Stimulated activated CD8-positive, alpha-beta memory T cell treated with anti-CD3 and anti-CD28 coated beads, Interleukin-2, amount 100 ng/mL, for 1 hour (primary cell): ENCODE data around the gene SLC46A1.
A peak's percentile ranks its signal among the peaks of the same experiment; 100 is the strongest.

Experiments used
- DNase-seq, 2 donors: peaks; one replicate each; pipeline ENCODE4 v3.0.0-alpha.2; 2020; ENCODE audit warnings: low read depth in 2 of 2

SLC46A1 gene

DNA sequence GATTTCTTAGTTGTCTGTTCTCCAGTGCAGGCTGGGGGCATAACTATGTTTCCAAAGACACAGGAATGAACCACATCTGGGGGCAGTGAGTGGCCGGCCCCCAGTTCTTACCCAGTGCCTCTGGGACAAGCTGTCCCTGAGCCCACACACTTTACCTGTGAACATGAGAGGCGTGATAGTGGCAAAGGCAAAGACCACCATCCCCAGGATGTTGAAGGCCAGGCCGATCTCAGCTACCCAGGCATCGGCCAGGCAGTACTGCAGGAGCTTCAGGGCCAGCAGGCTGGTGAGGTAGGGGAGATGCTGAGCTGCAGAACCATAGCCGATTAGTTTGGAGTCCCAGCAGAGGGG, 1.6 kb downstream of the SLC46A1 start:
- DNase-seq: no peak

DNA sequence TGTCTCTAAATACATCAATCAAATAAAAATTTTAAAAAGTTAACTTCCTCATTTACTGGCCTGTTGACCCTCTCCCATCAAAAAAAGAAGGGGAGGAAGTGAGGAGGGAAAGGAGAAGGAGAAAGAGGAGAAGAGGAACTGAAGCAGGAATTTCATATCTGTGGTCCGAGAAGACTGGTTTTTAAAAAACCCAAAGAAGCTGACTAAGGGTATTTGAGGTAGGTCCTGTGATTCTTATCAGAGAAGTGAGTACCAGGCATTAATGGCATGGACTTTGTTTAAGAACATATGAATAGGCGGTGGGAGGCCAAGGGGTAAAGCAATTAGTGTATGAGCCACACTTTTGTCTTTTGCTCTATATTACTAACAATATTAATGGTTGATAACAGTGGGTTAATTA, 2.0 kb downstream of the SLC46A1 start:
- no peak for DNase-seq

DNA sequence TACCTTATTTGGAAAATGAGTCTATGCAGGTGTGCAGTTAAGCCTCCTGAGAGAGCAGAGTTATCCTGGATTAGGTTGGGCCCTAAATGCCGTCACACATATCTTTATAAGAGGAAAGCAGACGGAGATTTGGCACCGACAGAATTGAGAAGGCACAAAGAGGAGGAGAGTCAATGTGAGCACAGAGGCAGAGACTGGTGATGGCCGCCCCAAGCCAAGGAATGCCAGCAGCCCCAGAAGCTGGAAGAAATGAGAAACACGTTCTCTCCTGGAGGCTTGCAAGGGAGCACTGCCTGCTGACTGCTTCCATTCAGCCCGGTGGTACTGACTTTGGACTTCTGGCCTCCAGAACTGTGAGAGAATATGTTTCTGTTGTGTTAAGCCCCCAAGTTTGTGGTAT, 3.2 kb downstream of the SLC46A1 start:
- DNase-seq: no peak

DNA sequence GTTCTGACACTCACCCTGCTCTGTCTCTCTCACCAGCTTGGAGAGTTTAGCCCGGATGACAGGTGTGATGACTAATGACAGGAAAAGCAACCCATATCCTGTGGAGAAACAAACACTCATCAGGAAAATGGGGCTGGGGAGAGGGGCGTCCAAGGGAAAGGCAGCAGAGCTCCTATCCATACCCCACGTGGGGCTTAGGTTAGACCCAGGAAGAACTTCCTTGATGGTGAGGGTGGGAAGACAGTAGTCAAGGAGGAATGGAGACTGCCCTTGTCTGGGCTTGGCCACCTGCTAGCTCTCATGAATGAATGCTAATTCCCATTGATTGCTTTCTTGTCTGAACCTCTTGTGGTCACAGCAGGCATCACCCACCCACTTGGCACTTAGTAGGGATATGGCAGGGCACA, 3.8 kb downstream of the SLC46A1 start:
- no peak for DNase-seq

DNA sequence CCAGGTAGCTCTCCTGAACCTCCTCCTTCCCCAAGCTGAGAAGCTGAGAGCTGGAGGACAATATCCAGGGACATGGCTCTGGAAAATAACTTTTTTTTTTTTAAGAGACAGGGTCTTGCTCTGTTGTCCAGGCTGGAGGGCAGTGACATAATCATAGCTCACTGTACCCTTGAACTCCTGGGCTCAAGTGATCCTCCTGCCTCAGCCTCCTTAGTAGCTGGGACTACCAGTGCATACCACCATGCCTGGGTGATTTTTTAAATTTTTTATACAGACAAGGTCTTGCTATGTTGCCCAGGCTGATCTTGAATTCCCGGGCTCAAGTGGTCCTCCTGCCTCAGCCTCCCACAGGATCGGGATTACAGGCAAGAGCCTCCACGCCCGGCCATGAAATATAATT, 6.2 kb downstream of the SLC46A1 start:
- no peak for DNase-seq

GRCh38 chr17:28398280-28398981, 7.6 kb downstream of the SLC46A1 start:
- DNase-seq: no peak

DNA sequence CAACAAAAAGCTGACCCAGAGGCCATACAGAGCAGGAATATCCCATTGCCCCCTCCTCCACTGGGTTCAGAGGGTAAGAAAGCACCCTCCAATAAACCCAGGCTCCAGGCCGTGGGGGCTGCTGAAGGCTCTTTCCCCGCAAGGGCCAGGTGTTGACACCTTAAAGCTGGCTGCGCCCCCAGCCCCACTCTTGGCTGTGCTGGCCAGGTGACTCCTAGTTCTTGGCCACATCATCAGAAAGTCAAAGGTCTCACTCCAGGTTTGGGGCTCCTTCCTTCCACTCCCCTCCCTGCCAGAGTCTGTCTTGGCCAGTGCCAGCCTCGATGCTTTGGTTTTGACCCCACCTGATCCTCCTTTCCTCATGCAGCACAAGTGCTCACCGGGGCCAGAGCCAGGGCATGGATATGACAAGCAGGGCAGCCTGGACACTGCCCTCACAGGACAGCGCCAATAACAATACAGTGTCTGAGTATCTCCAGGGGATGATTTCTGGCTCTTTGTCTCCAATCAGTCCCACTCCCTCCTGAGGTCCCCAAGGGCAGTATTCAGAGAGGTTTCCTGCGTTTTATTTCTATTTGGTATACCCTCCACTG, 8.2 kb downstream of the SLC46A1 start:
- DNase-seq: no peak

DNA sequence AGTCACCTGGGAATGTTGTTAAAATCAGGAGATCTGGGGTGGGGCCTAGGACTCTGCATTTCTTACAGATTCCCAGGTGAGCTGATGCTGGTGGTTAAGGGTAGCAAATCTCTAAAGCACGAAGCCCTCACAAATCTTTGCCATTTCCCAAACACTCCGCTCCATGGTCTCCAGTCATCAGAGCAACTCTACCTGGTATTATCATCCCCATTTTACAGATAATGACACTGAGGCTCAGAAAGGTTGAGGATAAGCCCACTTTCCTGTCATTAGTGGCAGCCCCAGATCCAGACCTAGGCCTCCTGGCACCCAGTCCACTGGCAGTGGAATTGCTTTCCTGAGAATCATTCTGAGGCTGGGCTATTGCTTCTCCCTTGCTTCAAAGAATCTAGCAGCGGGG, 8.7 kb downstream of the SLC46A1 start:
- DNase-seq: no peak

DNA sequence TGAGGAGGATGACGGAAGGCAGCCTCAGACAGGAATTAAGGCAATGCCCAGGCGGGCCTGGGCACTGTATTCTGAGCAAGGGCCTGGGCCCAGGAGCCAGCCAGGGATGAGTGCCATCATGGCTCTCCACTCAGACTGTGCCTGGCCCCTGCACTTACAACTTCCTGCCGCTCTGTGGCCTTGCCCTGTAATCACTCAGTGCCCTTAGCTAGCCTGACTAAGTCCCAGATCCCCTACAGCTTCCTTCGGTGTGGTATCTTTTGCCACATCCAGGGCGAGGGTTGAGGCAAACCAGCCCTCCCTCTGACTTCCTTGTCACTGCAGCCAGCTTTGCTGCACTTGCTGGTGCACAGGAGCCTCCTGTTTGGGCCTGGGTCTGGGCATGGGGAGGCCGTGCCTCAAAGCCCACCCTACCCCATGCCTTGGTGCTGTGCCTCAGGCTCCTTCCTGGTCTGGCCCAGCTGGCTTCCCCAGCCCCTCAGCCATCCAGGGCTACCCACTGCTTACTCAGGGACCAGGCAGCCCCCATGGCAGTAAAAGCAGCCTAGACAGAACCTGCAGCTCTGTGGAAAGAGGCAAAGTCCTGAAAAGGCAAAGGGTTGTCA, 9.3 kb downstream of the SLC46A1 start:
- no peak for DNase-seq

DNA sequence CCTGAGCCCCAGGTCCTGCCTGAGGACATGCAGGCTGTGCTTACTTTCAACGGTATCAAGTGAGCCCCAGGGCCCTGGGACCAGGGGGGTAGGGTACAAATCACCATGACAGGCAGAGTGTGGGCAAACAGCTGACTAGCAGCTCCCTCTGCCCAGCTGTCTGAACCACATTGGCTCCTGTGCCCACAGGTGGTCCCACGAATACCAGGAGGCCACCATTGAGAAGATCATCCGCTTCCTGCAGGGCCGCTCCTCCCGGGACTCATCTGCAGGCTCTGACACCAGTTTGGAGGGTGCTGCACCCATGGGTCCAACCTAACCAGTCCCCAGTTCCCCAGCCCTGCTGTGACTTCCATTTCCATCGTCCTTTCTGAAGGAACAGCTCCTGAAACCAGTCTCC, 10.0 kb downstream of the SLC46A1 start:
- no peak for DNase-seq

- no peak for DNase-seq
Measured at GRCh38 chr17:28395426-28395825, 10.6 kb downstream of the SLC46A1 start.

DNA sequence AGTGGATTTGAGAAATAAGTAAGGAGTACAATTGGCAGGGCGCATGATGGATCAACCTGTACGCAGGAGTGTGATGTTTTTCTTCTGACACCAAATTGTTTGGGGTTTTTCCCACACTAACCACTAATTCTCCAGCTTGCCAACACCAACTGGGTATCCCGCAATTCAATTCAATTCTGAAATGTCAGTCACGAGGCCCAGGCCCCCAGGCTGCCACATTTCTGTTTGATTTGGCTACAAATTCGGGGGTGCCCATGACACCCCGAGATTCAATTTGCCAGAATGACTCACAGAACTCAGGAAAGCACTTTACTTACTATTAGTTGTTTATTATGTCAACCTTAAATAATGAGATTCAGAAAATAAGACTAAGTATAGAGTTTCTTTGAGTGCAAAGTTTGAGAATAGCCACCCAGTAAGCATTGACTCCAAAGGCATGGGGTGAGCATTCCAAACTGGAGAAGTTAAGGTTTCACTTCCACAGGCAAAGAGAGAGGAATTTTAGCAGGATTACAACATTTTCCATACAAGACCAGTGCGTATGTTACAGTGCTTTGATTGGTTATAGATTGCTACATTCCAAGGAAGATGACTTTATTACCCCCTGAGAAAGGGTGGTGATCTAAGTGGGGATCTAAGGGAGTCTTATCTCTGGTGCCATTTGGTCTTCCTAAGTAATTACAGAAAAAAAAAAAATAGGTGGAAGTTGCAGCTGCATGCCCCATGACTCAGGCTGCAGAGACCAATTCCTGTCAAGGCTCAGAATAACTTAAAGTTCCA, 11.5 kb downstream of the SLC46A1 start:
- DNase-seq: no peak

DNA sequence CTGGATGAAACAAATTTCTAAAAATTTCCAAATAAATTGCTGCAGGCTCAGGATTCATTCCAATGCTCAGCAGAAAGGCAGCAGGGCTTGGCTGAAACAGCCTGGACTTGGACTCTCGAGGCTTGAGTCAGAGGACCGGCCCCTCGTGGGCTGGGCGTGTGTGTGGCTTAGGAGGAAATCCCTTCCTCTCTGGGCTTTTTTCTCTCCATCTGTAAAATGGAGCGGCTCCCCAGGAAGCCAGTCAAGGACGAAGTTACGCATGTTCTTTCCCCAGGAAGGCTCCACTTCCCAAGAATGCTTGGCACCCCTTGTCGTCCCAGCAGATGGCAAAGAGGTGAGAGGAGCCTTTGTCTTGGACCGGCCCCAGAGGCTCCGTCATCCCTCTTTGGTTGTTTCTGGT, 13.5 kb downstream of the SLC46A1 start:
- no peak for DNase-seq

DNA sequence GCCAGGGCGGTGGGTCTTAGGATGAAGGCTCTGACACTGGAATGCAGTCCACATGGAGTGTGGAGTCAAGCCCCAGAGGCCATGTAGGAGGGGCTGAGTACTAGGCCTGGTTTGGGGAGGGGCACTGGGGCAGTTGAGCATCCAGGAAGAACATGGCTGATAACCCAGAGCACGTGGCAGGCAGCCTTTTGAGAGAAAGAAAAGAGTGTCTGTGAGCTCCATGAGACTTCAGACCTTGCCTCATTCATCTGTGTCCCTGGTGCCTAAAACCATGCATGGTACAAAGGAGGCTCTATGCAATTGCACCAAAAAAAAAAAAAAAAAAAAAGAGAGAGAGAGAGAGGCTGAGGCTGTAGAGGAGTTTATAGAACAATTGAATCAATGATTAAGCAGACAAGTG, 14.6 kb downstream of the SLC46A1 start:
- DNase-seq: no peak

DNA sequence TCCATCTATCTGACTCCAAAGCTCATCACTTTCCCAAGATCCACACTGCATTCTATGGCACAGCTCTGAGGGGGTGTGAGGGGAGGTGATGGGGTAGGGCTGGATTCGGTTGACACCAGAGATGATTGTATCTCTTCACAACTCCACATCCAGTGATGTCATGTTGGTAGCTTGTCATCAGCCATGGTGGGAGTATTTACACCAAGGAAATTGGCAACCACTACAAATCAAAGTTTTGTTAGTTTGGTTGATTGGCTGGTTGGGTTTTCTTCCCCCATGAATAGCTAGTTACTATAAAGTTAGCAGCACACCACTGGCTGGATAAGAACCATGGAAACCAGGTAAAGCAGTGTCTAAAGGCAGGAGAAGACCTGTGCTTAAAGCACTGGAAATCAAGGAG, 15.0 kb downstream of the SLC46A1 start:
- no peak for DNase-seq

DNA sequence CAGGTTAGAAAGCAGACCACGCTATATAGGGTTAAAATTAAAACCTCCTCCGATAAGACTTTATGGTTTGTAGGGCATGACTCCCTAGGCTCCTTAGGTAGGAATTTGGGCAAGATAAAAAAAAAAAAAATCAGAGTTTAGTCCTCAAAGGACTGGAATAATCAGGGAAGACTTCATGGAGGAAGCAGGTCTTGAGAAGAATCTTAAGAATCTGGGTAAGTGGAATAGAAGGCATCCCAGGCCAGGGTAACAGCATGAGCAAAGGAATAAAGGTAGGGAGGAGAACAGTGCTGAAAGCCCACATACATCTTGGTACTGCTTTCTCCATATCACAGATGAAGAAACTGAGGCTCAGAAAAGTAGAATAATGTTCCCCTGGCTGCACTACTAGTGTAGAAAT, 15.4 kb downstream of the SLC46A1 start:
- no peak for DNase-seq

DNA sequence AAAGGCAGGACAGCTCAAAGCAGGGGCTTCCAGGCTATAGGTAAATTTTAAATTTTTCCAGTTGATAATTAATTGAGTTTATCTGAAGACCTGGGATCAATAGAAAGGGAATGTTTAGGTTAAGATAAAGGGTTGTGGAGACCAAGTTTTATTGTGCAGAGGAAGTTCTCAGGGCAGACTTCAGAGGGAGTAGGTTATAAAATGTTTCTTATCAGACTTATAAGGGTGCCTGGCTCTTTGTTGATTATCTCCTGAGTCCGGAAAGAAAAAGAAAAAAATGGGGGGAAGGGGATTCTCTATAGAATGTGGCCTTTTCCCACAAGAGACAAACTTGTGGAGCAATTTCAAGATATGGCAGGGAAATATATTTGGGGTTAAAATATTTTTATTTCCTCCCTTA, 15.9 kb downstream of the SLC46A1 start:
- DNase-seq: no peak

- DNase-seq: no peak
Measured at GRCh38 chr17:28388106-28388505, 17.9 kb downstream of the SLC46A1 start.

GRCh38 chr17:28386391-28386790, 19.6 kb downstream of the SLC46A1 start:
- no peak for DNase-seq

- DNase-seq: no peak
Measured at GRCh38 chr17:28385406-28385805, 20.6 kb downstream of the SLC46A1 start.

DNA sequence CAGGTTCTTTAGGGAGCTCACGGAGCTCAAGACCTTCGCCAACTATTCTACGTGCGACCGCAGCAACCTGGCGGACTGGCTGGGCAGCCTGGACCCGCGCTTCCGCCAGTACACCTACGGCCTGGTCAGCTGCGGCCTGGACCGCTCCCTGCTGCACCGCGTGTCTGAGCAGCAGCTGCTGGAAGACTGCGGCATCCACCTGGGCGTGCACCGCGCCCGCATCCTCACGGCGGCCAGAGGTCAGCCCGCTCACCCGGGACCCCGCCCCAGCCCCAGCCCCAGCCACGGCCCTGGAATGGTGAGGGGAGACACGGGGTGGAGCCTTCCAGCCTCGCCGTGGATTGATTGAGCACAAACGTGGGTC, 21.0 kb downstream of the SLC46A1 start:
- no peak for DNase-seq

DNA sequence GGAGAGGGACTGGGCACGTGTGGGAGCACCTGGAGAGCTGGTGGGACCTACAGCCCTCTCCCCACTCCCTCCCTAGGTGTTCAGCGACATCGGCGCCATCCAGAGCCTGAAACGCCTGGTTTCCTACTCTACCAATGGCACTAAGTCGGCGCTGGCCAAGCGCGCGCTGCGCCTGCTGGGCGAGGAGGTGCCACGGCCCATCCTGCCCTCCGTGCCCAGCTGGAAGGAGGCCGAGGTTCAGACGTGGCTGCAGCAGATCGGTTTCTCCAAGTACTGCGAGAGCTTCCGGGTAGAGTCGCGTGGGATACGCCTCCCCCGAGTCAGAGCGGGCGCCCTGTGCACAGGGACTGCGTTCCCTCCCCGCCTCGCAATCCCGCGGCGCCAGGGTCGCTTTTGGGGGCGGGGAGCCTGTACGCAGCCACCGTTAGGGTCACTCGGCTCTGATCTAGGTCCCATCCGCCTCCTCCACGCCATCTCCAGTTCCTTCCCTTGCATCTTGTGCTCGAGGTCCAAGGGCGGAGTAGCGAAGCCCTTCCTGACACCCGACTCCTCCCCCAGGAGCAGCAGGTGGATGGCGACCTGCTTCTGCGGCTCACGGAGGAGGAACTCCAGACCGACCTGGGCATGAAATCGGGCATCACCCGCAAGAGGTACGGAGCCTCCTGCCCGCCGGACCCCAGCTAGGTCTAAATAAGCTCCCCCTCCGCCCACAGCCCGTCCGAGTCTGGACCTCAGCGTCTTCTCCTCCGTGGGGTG, 21.6 kb downstream of the SLC46A1 start:
- DNase-seq: peak; percentile 25 to 37
